CD4-positive, alpha-beta T cell treated with Interleukin-15 for 4 hours (primary cell): ENCODE measurements around the gene KIAA2012.

ENCODE experiments used
- DNase-seq: peaks from one replicate; pipeline ENCODE4 v3.0.0-alpha.2; 2020; ENCODE audit warnings: low spot score

The KIAA2012 gene

GRCh38 chr2:202072737-202073401 is at the start of gene KIAA2012:
TSS of gene KIAA2012 (plus strand) at chr2:202073255. CDS start at chr2:202073628, 373 bp downstream.
- DNase-seq: no peak

DNA sequence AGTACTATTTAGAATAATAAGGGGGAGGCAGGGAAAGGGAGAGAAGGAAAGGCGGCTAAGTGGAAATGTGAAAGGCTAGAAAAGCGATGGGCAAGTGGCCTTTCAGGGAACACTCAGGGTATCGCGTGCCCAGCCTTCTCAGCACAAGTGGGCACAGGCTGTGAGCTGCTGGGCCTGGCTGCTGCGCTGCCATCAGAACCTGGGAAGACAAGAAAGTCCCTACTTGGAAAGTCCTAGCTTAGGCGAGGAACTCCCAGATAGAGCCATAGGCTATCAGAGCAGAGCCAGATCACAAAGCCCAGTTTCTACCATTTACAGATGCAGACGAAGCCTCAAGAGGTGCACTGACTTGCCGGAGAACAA is 49.2 kb upstream of the KIAA2012 start:
- no peak for DNase-seq

- DNase-seq: no peak
Observed at GRCh38 chr2:202024871-202025270, 48.2 kb upstream of the KIAA2012 start.

DNA sequence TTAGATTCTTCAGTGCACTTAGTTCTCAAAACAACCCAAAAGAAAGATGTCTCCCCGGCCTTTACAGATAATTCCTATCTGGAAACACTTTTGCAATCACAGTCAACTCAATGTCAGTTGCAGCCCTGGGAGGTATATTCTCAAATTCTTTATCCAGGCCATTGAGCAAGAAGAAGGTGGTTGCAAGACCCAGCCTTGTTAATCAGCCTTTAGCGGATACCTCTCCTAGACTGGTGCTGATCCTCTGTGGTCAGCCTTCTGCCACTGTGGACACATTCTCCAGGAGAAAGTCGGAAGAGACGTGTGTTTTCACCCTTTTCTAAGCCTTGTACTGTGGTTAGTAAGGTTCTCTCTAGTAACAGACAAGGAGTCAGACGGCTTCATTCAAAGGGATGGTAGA is 47.2 kb upstream of the KIAA2012 start:
- no peak for DNase-seq

DNA sequence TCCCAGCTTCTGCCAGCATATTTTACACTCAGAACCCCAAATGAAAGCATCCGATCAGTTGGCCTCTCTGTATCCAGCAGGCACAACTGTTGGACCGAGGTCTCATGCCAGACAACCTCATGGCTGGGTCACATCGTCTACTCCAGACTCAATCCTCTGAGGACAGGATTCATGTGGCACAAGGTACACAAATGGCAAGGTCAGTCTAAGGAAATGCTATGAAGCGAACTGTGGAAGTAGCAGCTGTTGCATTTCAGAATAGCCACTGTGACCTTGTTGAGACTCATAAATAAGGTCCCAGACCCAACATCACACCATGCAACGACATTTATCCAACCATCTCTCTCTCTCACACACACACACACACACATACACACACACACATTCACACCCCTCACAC is 46.5 kb upstream of the KIAA2012 start:
- no peak for DNase-seq

GRCh38 chr2:202030691-202031090 is 42.4 kb upstream of the KIAA2012 start:
- no peak for DNase-seq

- DNase-seq: no peak
Observed at GRCh38 chr2:202031246-202031951, 41.7 kb upstream of the KIAA2012 start.

- peak; percentile 17 for DNase-seq
Observed at GRCh38 chr2:202032846-202033316, 40.2 kb upstream of the KIAA2012 start.

- peak; percentile 88 for DNase-seq
Observed at GRCh38 chr2:202033317-202034248, 39.5 kb upstream of the KIAA2012 start, which contains the start of gene FZD7. TSS of gene FZD7 (plus strand) at chr2:202033855. CDS start at chr2:202034648, 793 bp downstream.

GRCh38 chr2:202034249-202035088 is 38.6 kb upstream of the KIAA2012 start:
- DNase-seq: no peak

DNA sequence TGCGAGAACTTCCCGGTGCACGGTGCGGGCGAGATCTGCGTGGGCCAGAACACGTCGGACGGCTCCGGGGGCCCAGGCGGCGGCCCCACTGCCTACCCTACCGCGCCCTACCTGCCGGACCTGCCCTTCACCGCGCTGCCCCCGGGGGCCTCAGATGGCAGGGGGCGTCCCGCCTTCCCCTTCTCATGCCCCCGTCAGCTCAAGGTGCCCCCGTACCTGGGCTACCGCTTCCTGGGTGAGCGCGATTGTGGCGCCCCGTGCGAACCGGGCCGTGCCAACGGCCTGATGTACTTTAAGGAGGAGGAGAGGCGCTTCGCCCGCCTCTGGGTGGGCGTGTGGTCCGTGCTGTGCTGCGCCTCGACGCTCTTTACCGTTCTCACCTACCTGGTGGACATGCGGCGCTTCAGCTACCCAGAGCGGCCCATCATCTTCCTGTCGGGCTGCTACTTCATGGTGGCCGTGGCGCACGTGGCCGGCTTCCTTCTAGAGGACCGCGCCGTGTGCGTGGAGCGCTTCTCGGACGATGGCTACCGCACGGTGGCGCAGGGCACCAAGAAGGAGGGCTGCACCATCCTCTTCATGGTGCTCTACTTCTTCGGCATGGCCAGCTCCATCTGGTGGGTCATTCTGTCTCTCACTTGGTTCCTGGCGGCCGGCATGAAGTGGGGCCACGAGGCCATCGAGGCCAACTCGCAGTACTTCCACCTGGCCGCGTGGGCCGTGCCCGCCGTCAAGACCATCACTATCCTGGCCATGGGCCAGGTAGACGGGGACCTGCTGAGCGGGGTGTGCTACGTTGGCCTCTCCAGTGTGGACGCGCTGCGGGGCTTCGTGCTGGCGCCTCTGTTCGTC is 37.7 kb upstream of the KIAA2012 start:
- DNase-seq: no peak

GRCh38 chr2:202035941-202036372 is 37.1 kb upstream of the KIAA2012 start:
- DNase-seq: no peak

DNA sequence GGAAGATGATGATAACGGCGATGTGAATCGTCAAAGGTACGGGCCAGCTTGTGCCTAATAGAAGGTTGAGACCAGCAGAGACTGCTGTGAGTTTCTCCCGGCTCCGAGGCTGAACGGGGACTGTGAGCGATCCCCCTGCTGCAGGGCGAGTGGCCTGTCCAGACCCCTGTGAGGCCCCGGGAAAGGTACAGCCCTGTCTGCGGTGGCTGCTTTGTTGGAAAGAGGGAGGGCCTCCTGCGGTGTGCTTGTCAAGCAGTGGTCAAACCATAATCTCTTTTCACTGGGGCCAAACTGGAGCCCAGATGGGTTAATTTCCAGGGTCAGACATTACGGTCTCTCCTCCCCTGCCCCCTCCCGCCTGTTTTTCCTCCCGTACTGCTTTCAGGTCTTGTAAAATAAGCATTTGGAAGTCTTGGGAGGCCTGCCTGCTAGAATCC is 36.4 kb upstream of the KIAA2012 start:
- DNase-seq: no peak

DNA sequence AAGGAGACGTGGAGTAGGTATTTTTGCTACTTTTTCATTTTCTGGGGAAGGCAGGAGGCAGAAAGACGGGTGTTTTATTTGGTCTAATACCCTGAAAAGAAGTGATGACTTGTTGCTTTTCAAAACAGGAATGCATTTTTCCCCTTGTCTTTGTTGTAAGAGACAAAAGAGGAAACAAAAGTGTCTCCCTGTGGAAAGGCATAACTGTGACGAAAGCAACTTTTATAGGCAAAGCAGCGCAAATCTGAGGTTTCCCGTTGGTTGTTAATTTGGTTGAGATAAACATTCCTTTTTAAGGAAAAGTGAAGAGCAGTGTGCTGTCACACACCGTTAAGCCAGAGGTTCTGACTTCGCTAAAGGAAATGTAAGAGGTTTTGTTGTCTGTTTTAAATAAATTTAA is 36.0 kb upstream of the KIAA2012 start:
- no peak for DNase-seq

- DNase-seq: no peak
Observed at GRCh38 chr2:202038471-202039277, 34.4 kb upstream of the KIAA2012 start.

DNA sequence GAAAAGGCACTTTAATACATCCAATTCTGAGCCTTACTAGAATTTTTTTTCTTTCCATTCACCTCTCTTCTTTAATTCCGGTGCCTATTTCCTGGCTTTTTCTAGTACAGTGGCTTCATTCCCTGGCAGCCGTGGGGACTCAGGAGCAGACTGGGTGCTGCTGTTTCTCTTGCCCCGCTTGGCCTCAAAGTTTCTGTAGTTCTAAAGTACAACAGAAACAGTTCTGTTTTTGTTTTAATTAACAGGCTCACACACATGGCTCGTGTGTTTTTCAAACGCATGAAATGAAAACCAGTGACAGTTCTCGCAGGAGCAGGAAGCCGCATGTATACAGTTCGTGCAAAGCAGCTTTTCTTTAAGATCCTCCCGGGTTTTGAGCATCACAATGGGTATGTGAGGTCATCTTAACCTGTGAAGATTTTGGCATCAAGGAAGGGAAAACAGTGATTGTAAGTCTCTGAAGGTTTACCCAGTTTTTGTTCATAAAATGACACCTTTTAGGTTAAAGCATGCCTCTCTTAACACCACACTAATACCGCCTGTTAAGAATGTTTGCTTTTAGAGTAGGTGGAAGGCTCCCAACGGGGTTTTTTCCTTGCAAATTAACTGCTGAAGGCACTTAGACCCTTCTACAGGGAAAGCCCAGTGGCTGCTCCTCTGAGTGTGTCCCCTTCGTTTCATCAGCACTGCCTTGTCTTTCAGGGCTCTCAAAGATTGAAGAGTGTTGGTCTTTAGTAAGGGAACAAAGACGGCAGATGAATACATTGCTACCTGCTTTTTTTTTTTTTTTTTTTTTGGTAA is 33.6 kb upstream of the KIAA2012 start:
- no peak for DNase-seq

- no peak for DNase-seq
Observed at GRCh38 chr2:202040079-202040844, 32.8 kb upstream of the KIAA2012 start.

GRCh38 chr2:202042444-202042843 is 30.6 kb upstream of the KIAA2012 start:
- no peak for DNase-seq
